GM21723 (cell line): ENCODE measurements around the gene PKD1L1.

Experiments
- ATAC-seq: cut with Tn5 transposase; IDR thresholded peaks from one replicate; pipeline ENCODE4 v1.9.1; 2021; ENCODE audit warnings: mild to moderate bottlenecking, moderate library complexity; ENCODE audit not compliant: unreplicated experiment

The PKD1L1 gene

GRCh38 chr7:47907981-47908616, 40.2 kb downstream of the PKD1L1 start:
- no peak for ATAC-seq

- ATAC-seq: no peak
Measured at GRCh38 chr7:47906883-47907282, 41.4 kb downstream of the PKD1L1 start.

GRCh38 chr7:47905076-47905920, 43.0 kb downstream of the PKD1L1 start:
- ATAC-seq: no peak

GRCh38 chr7:47902013-47902412, 46.3 kb downstream of the PKD1L1 start:
- no peak for ATAC-seq

- ATAC-seq: no peak
Measured at GRCh38 chr7:47901542-47901941, 46.7 kb downstream of the PKD1L1 start.

GRCh38 chr7:47897831-47898230, 50.4 kb downstream of the PKD1L1 start:
- ATAC-seq: no peak

GRCh38 chr7:47896809-47897423, 51.4 kb downstream of the PKD1L1 start:
- no peak for ATAC-seq

- ATAC-seq: no peak
Measured at GRCh38 chr7:47895026-47895425, 53.2 kb downstream of the PKD1L1 start.

- ATAC-seq: no peak
Measured at GRCh38 chr7:47893721-47894365, 54.4 kb downstream of the PKD1L1 start.

- no peak for ATAC-seq
Measured at GRCh38 chr7:47893238-47893637, 55.0 kb downstream of the PKD1L1 start.

GRCh38 chr7:47890606-47891005, 57.7 kb downstream of the PKD1L1 start:
- ATAC-seq: no peak

GRCh38 chr7:47890125-47890524, 58.1 kb downstream of the PKD1L1 start:
- ATAC-seq: no peak

- no peak for ATAC-seq
Measured at GRCh38 chr7:47889723-47890122, 58.5 kb downstream of the PKD1L1 start.

- no peak for ATAC-seq
Measured at GRCh38 chr7:47888371-47889265, 59.6 kb downstream of the PKD1L1 start.

GRCh38 chr7:47887016-47887640, 61.1 kb downstream of the PKD1L1 start:
- no peak for ATAC-seq

GRCh38 chr7:47885987-47886811, 62.1 kb downstream of the PKD1L1 start:
- ATAC-seq: no peak

- ATAC-seq: no peak
Measured at GRCh38 chr7:47885309-47885986, 62.8 kb downstream of the PKD1L1 start.

- ATAC-seq: no peak
Measured at GRCh38 chr7:47884675-47885074, 63.6 kb downstream of the PKD1L1 start.

- ATAC-seq: no peak
Measured at GRCh38 chr7:47882635-47883034, 65.6 kb downstream of the PKD1L1 start.
